ENCODE measurements around the gene LNP1. TPM values are rescaled to one million over a fixed set of nuclear protein-coding genes. Genes with fewer than 3 reads are reported as not detected.

The LNP1 gene
- total and polyA plus RNA-seq, 2 donors (not counting 1 experiment from before 2014, with no cell fraction given) = 3.1 to 3.5 TPM

DNA sequence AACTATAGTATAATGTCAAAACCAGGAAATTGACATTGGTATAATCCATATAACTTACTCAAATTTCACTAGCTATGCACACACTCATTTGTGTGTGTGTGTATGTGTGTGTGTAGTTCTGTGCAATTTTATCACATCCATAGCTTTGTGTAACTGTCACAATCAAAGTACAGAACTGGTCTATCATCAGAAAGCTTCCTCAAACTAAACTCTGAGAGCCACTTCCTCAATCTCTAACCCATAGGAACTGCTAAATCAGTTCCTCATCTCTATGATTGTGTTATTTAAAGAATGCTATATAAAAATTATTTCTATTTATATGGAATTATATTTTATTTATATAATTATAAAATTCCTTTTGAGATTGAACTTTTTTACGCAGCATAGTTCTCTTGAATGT, 18.1 kb downstream of the LNP1 start:
- Histone ChIP-seq H3K4me3 (replicated peaks in 1 of 4; ENCODE audit: control extremely low read depth in 1 of 4, insufficient read depth in 1 of 4, low read depth in 3 of 4, low read length in 4 of 4) (no peak overlapping the region), H3K36me3 (ENCODE audit: control insufficient read depth, insufficient read depth, low read length) (no peaks in the 10 kb centered on the region), H3K9ac (ENCODE audit: insufficient read depth, low read length) (no peak overlapping the region), H4K20me1 (ENCODE audit: control insufficient read depth, extremely low read depth, insufficient read depth, low read length) (no peaks in the 10 kb centered on the region), H3K4me2 (ENCODE audit: extremely low read depth, insufficient read depth, low read length) (no peak overlapping the region), H3K27me3 (ENCODE audit: control insufficient read depth, insufficient read depth, low read length) (no peaks in the 10 kb centered on the region), H3K4me1 (ENCODE audit: control insufficient read depth, extremely low read depth, insufficient read depth, low read length) (no peaks in the 10 kb centered on the region), H2AFZ (ENCODE audit: low read length) (no peak overlapping the region), H3K27ac (ENCODE audit: insufficient read depth, low read length) (no peak overlapping the region), H3K9me3 (ENCODE audit: control insufficient read depth, insufficient read depth, low read depth, low read length) (no peaks in the 10 kb centered on the region), H3K79me2 (ENCODE audit: control insufficient read depth, insufficient read depth, low read length) (no peaks in the 10 kb centered on the region)
- no peak for DNase-seq (ENCODE audit: low read depth in 2 of 2)
- TF ChIP-seq, protein P1, sequence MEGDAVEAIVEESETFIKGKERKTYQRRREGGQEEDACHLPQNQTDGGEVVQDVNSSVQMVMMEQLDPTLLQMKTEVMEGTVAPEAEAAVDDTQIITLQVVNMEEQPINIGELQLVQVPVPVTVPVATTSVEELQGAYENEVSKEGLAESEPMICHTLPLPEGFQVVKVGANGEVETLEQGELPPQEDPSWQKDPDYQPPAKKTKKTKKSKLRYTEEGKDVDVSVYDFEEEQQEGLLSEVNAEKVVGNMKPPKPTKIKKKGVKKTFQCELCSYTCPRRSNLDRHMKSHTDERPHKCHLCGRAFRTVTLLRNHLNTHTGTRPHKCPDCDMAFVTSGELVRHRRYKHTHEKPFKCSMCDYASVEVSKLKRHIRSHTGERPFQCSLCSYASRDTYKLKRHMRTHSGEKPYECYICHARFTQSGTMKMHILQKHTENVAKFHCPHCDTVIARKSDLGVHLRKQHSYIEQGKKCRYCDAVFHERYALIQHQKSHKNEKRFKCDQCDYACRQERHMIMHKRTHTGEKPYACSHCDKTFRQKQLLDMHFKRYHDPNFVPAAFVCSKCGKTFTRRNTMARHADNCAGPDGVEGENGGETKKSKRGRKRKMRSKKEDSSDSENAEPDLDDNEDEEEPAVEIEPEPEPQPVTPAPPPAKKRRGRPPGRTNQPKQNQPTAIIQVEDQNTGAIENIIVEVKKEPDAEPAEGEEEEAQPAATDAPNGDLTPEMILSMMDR (conservative IDR thresholded peaks at IDR 0.05 in 1 of 2, IDR thresholded peaks at IDR 0.05 in 1 of 2; ENCODE audit: low read depth in 1 of 2, low read length in 2 of 2) = no peak
- no peak for TF ChIP-seq EZH2 (IDR thresholded peaks at IDR 0.05; ENCODE audit: low read length, missing control alignments)

DNA sequence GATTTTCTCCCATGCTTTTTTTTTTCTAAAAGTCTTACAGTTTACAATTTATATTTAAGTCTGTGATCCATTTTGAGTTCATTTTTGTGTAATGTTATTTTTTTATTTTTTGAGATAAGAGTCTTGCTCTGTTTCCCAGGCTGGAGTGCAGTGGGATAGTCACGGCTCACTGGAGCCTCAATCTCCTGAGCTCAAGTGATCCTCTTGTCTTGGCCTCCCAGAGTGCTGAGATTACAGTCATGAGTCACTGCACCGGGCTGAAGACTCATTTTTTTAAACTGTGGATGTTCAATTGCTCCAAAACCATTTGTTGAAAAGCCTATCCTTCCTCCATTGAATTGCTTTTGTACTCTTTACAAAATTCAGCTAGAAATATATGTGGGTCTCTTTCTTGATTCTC, 19.5 kb downstream of the LNP1 start:
- Histone ChIP-seq H3K27me3 (ENCODE audit: control insufficient read depth, insufficient read depth, low read length) (no peaks in the 10 kb centered on the region), H3K4me1 (ENCODE audit: control insufficient read depth, extremely low read depth, insufficient read depth, low read length) (no peaks in the 10 kb centered on the region), H2AFZ (ENCODE audit: low read length) (no peak overlapping the region), H3K4me3 (replicated peaks in 1 of 4; ENCODE audit: control extremely low read depth in 1 of 4, insufficient read depth in 1 of 4, low read depth in 3 of 4, low read length in 4 of 4) (no peak overlapping the region), H3K9me3 (ENCODE audit: control insufficient read depth, insufficient read depth, low read depth, low read length) (no peaks in the 10 kb centered on the region), H3K36me3 (ENCODE audit: control insufficient read depth, insufficient read depth, low read length) (no peaks in the 10 kb centered on the region), H3K9ac (ENCODE audit: insufficient read depth, low read length) (no peak overlapping the region), H3K79me2 (ENCODE audit: control insufficient read depth, insufficient read depth, low read length) (no peaks in the 10 kb centered on the region), H3K4me2 (ENCODE audit: extremely low read depth, insufficient read depth, low read length) (no peak overlapping the region), H3K27ac (ENCODE audit: insufficient read depth, low read length) (no peak overlapping the region), H4K20me1 (ENCODE audit: control insufficient read depth, extremely low read depth, insufficient read depth, low read length) (no peaks in the 10 kb centered on the region)
- DNase-seq (ENCODE audit: low read depth in 2 of 2) = no peak
- TF ChIP-seq, protein P1 (conservative IDR thresholded peaks at IDR 0.05 in 1 of 2, IDR thresholded peaks at IDR 0.05 in 1 of 2; ENCODE audit: low read depth in 1 of 2, low read length in 2 of 2) = no peak
- no peak for TF ChIP-seq EZH2 (IDR thresholded peaks at IDR 0.05; ENCODE audit: low read length, missing control alignments)

DNA sequence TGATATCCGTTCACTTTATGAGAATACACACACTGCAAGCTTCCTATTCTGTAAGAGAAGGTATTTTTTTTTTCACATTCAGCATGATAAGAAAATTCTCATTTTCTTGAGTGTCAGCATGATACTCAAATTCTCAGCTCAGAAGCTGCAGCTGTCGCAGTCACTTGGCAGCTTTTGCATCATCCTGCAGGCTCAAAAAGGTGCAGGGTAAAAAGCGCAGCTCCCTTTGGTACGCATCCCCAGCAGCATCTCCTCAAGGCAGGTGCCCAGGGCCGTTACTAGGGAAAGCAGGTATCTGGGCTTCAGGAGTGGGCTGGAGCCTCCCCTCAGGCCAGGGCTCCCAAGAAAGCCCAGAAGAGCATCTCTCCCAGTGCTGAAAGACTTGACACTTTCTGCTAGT, 22.3 kb downstream of the LNP1 start:
- Histone ChIP-seq H3K9me3 (ENCODE audit: control insufficient read depth, insufficient read depth, low read depth, low read length) (no peaks in the 10 kb centered on the region), H3K27ac (ENCODE audit: insufficient read depth, low read length) (no peak overlapping the region), H3K4me3 (replicated peaks in 1 of 4; ENCODE audit: control extremely low read depth in 1 of 4, insufficient read depth in 1 of 4, low read depth in 3 of 4, low read length in 4 of 4) (no peak overlapping the region), H3K4me1 (ENCODE audit: control insufficient read depth, extremely low read depth, insufficient read depth, low read length) (no peaks in the 10 kb centered on the region), H4K20me1 (ENCODE audit: control insufficient read depth, extremely low read depth, insufficient read depth, low read length) (no peaks in the 10 kb centered on the region), H3K27me3 (ENCODE audit: control insufficient read depth, insufficient read depth, low read length) (no peaks in the 10 kb centered on the region), H3K9ac (ENCODE audit: insufficient read depth, low read length) (no peak overlapping the region), H3K36me3 (ENCODE audit: control insufficient read depth, insufficient read depth, low read length) (no peaks in the 10 kb centered on the region), H3K4me2 (ENCODE audit: extremely low read depth, insufficient read depth, low read length) (no peak overlapping the region), H2AFZ (ENCODE audit: low read length) (no peak overlapping the region), H3K79me2 (ENCODE audit: control insufficient read depth, insufficient read depth, low read length) (no peaks in the 10 kb centered on the region)
- TF ChIP-seq, protein P1 (conservative IDR thresholded peaks at IDR 0.05 in 1 of 2, IDR thresholded peaks at IDR 0.05 in 1 of 2; ENCODE audit: low read depth in 1 of 2, low read length in 2 of 2) = no peak
- TF ChIP-seq EZH2 (IDR thresholded peaks at IDR 0.05; ENCODE audit: low read length, missing control alignments) = no peak
- no peak for DNase-seq (ENCODE audit: low read depth in 2 of 2)

Measured in fibroblast of lung (primary cell).